Mucosa of descending colon (tissue), 3 donors: ENCODE data around the gene SGPP2. TPM values are rescaled to one million over a fixed set of nuclear protein-coding genes. Genes with fewer than 3 reads are reported as not detected.
A peak's percentile ranks its signal among the peaks of the same experiment; 100 is the strongest.

Experiments
- ATAC-seq: fragments of 200-7000 bp; cut with Tn5 transposase; one replicate; pipeline ENCODE4 v1.9.1; 2020; ENCODE audit warnings: mild to moderate bottlenecking, moderate library complexity
- DNase-seq, 3 donors: peaks; one replicate each; pipeline ENCODE4 v3.0.0-alpha.2; 2020
- H3K36me3 ChIP-seq: fragments of 200-600 bp; one replicate; pipeline ENCODE4 v1.8.0; 2021; ENCODE audit warnings: low read depth, mild to moderate bottlenecking
- H3K4me1 ChIP-seq: fragments of 200-600 bp; one replicate; pipeline ENCODE4 v1.8.0; 2021; ENCODE audit warnings: low read depth, mild to moderate bottlenecking
- H3K4me3 ChIP-seq: fragments of 200-600 bp; one replicate; pipeline ENCODE4 v1.8.0; 2021; ENCODE audit warnings: mild to moderate bottlenecking
- H3K9me3 ChIP-seq: fragments of 200-600 bp; one replicate; pipeline ENCODE4 v1.8.0; 2021; ENCODE audit warnings: mild to moderate bottlenecking
- intact Hi-C, 2 donors: fragments of 100-400 bp; cut with DNase I in 1 of 2; cut with micrococcal nuclease in 1 of 2; formaldehyde crosslinking; loops; one replicate each; pipeline versions ENCODE4 v1.11.0 to v1.11.1; 2022; cut with DNase I, micrococcal nuclease
- long read RNA-seq, 2 donors: library from polyadenylated mRNA; unstranded; transcript quantifications; one replicate each; pipeline ENCODE4 v2.0.0, GENCODE V29; 2019 to 2021
- total RNA-seq, 3 donors: library from RNA; stranded (reverse); fragmentation: NEBNext Ultra II Directional in 2 of 3; extraction: Animal tissue kit (Norgen Biotek cat#: 25700) in 2 of 3; gene quantifications; one replicate each; pipeline versions ENCODE4 v1.2.1 to v1.2.4, GENCODE V29; 2021 to 2023
- TF ChIP-seq, protein P1 (sequence below): fragments of 200-600 bp; IDR thresholded peaks from one replicate; pipeline ENCODE4 v1.8.0; 2022; ENCODE audit warnings: antibody characterized with exemption, mild to moderate bottlenecking
- donor health status: DM: no; HTN: no; CAD: no; lungs with moderate emphysema.
- donor health status: DM: no; HTN: no; CAD: no.
- donor health status: DM: no; HTN: yes; CAD: no.

Gene SGPP2, protein sequence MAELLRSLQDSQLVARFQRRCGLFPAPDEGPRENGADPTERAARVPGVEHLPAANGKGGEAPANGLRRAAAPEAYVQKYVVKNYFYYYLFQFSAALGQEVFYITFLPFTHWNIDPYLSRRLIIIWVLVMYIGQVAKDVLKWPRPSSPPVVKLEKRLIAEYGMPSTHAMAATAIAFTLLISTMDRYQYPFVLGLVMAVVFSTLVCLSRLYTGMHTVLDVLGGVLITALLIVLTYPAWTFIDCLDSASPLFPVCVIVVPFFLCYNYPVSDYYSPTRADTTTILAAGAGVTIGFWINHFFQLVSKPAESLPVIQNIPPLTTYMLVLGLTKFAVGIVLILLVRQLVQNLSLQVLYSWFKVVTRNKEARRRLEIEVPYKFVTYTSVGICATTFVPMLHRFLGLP
- 100 to 1,000 TPM in 1 of 3 donors, 10 to 100 TPM in 2; 31.3 to 101 (median 75.2) TPM for total RNA-seq
- long read RNA-seq, donor 1, transcript SGPP2-201 (5 exons, 3,336 nt), result major isoform, 12 of 22 reads
- long read RNA-seq, donor 1, partial matches to known transcripts, result 2 of 22 reads
- long read RNA-seq, donor 1, other reads (novel, unspliced or antisense), result 8 of 22 reads
- long read RNA-seq, donor 2, transcript SGPP2-201 (5 exons, 3,336 nt), result major isoform, 23 of 31 reads
- long read RNA-seq, donor 2, partial matches to known transcripts, result 1 of 31 reads
- long read RNA-seq, donor 2, other reads (novel, unspliced or antisense), result 7 of 31 reads

DNA sequence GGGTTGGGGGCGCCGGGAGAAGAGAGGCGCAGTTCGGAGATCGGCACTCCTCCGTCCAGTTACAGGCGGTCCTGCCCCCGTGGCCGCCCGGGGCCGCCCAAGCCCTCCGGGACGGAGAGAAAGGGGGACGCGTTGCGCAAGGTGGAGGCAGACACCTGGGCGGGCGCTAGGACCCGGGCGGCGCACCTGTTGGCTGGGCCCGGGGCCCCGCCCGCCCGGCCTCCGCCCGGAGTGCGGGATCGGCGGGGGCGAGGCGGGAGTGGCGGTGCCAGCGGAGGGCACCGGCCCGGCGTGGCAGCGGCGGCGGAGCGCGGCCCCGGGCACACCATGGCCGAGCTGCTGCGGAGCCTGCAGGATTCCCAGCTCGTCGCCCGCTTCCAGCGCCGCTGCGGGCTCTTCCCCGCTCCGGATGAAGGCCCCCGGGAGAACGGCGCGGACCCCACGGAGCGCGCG, at the start of gene SGPP2:
TSS of gene SGPP2 (plus strand) at position 268 of the 453 bp plus-strand sequence. CDS start at position 328, 60 bp downstream.
- peak; percentile 82 to 83 (median 82) for DNase-seq
- TF ChIP-seq, protein P1, sequence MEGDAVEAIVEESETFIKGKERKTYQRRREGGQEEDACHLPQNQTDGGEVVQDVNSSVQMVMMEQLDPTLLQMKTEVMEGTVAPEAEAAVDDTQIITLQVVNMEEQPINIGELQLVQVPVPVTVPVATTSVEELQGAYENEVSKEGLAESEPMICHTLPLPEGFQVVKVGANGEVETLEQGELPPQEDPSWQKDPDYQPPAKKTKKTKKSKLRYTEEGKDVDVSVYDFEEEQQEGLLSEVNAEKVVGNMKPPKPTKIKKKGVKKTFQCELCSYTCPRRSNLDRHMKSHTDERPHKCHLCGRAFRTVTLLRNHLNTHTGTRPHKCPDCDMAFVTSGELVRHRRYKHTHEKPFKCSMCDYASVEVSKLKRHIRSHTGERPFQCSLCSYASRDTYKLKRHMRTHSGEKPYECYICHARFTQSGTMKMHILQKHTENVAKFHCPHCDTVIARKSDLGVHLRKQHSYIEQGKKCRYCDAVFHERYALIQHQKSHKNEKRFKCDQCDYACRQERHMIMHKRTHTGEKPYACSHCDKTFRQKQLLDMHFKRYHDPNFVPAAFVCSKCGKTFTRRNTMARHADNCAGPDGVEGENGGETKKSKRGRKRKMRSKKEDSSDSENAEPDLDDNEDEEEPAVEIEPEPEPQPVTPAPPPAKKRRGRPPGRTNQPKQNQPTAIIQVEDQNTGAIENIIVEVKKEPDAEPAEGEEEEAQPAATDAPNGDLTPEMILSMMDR, result no peak
- intact Hi-C loops, result no loop called here
- ATAC-seq, result peak; percentile 82
- Histone ChIP-seq H3K36me3 (no peaks in the 10 kb centered on the region), H3K4me3 (peak within 1 kb of the TSS; percentile 86), H3K9me3 (no peaks in the 10 kb centered on the region), H3K4me1 (peaks cover 14% of the 10 kb centered on the region)

GRCh38 chr2:222375798-222376197, 48.5 kb upstream of the SGPP2 start:
- DNase-seq (no peak), ATAC-seq (no peak)
- intact Hi-C loops, result no loop called here
- TF ChIP-seq, protein P1, result no peak
- no peaks in the 10 kb centered on the region for H3K4me1 ChIP-seq
- H3K9me3 ChIP-seq, result no peaks in the 10 kb centered on the region
- no peaks in the 10 kb centered on the region for H3K36me3 ChIP-seq
- no peak overlapping the region for H3K4me3 ChIP-seq

- ATAC-seq, result no peak
- Histone ChIP-seq H3K36me3 (no peaks in the 10 kb centered on the region), H3K4me3 (no peak overlapping the region), H3K9me3 (no peaks in the 10 kb centered on the region), H3K4me1 (no peaks in the 10 kb centered on the region)
- TF ChIP-seq, protein P1, result no peak
- DNase-seq, result no peak
- intact Hi-C loops, result no loop called here
Observed at GRCh38 chr2:222380456-222380855, 43.9 kb upstream of the SGPP2 start.

- Histone ChIP-seq H3K36me3 (no peaks in the 10 kb centered on the region), H3K4me3 (no peak overlapping the region), H3K4me1 (no peaks in the 10 kb centered on the region), H3K9me3 (no peaks in the 10 kb centered on the region)
- DNase-seq (no peak), ATAC-seq (no peak)
- intact Hi-C loops, result no loop called here
- TF ChIP-seq, protein P1, result no peak
Observed at GRCh38 chr2:222381566-222381965, 42.8 kb upstream of the SGPP2 start.

DNA sequence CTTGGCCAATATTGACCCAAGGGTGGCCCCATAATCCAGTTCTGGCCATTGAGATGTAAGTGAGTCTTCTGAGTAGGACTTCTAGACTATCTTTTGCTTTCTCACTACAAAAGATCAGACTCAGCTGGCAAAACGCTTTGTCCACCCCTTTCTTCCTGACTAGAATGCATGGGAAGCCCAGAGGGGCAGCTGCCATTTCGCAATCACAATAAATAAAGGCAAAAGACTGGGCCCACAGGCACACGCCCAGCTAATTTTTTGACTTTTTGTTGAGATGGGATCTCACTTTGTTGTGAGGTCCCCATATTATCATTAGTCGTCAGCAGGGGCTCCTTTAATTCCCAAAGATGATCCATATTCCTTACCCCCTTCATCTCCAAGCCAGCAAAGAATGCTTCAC, 41.1 kb upstream of the SGPP2 start:
- TF ChIP-seq, protein P1, result no peak
- no peak for DNase-seq
- Histone ChIP-seq H3K9me3 (no peaks in the 10 kb centered on the region), H3K4me3 (no peak overlapping the region), H3K36me3 (no peaks in the 10 kb centered on the region), H3K4me1 (no peaks in the 10 kb centered on the region)
- intact Hi-C loops, result no loop called here
- ATAC-seq, result no peak
